GM18520 (cell line): Measurements from ENCODE around the gene DOC2B.
A peak's percentile ranks its signal among the peaks of the same experiment; 100 is the strongest.
"Not testable (repeated sequence)": the region's sequence is repeated elsewhere in the genome, so short reads cannot be mapped to it uniquely, and the experiment has no call there.

Experiments
- ATAC-seq: cut with Tn5 transposase; IDR thresholded peaks from one replicate; pipeline ENCODE4 v1.9.1; 2021; ENCODE audit not compliant: unreplicated experiment

The DOC2B gene

DNA sequence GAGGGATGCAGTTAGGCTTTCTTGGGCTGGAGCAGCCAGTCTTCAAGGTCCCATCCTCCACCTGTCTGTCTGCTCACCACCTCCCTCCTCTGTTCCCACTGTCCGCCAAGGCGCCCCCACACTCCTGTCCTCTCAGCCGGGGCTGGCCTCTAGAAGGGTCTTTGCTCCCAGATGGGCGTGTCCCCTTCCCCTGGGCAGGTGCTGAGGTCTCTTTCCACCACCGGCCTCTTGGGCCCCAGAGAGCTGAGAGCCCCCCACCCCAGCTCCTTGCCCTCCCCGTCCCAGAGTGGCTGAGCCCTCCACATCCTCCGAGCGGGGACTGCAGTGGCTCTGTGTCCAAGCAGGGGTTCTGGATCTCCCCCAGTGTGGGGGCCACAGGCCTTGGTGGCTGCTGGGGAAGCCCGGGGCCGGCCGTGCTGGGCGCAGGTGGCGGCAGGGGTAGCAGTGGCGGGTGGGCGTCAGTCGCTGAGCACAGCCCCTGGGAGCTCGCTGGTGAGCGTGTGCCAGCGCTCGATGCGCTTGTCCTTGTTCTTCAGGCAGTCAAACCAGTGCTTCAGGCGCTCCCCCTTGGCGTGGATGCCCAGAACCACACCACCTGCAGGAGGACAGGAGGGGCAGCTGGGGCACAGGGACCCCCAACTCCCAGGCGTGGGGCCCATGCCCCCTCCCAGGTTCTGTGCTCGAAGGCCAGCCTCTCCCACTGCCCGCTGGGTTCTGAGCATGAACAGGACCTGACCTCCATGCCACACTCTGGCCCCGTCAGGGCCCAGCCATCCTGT, 34.3 kb downstream of the DOC2B start:
- no peak for ATAC-seq

DNA sequence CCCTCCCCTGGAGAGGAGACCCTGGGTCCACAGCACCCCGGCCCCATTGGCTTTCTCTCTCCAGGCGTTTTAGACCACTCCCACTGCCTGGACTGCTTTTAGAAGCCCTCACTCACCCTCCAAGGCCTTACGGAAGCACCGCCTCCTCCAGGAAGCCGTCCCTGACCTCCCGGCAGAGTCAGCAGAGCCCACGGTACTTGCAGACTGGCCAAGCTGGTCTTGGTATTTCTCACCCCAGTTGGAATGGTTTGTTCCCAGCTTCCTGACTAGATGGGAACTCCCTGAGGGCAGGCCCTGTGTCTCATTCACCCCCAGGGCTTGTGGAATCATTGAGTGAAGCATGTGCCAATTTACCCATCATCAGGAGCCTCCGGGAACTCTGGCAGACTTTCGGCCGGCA, 34.9 kb downstream of the DOC2B start:
- no peak for ATAC-seq

DNA sequence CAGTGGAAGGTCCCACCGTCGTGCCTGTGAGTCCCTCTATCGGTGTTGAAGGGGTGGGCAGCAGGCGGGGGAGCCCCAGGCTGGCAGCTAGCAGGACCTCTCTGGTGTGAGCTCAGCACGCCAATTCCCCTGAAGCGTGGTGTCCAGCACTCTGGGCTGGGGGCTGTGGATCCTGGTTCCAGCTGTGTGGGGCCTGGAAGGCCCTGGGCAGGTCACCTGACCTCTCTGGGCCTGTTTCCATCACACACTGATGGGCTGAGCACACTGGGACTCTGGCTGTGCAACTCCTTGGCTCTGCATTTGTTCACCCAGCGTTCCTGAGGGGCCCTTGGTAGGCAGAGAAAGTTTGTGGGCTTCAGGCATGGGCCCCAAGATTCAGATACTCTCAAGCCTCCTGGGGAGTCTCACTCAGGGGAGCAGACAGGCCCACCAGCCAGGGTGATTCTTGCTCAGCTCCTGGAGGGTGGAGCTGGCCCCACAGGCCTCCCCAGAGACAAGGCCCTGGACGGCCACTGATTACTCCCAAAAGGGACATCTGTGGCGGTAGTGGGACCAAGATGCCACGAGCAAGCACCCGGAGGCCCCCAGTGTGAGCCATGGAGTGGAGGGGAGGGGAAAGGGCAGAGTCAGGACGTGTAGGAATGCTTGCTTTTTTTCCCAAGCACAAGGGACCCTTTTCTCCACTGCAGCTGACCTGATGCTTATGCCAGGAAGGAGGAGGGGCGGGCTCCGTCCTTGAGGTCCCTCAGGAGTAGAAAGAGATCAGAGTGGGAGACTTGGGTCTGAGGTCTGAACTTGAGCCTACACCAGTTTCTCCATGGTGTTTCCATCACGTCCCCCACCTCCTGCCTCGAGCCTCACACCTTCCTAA, 35.5 kb downstream of the DOC2B start:
- ATAC-seq = no peak

DNA sequence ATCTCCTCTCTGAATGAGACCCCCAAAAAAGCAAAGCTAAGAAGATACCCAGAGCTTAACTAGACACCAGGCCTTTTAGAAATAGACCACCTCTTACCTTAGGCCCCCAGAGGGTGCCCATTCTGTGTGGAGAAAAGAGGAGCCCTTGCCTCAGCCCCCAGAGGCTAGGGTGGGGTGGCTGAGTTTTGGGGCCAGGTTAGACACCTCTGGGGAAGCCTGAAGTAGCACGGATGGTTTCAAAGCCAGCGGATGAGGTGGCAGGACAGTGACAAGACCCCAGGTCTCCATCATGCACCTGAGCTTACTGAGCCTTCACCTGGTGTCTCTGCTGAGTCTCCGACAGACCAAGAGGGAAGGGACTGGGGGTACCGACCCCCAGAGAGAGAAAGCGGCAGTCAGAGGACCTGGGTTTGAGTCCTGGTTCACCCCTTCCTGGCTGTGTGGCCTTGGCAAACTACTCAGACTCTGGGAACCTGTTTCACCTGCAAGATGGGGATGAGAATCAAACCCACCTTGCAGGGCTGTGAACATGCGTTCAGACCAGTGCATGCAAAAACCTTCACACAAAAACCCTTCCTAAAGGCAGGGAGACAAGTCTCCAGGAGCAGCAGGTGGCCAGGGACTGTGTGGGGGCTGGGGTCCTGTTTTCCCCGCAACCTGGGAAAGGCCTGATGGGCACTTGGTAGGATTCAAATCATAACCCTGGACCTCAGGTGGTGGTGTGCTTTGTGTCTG, 36.3 kb downstream of the DOC2B start:
- ATAC-seq = no peak

DNA sequence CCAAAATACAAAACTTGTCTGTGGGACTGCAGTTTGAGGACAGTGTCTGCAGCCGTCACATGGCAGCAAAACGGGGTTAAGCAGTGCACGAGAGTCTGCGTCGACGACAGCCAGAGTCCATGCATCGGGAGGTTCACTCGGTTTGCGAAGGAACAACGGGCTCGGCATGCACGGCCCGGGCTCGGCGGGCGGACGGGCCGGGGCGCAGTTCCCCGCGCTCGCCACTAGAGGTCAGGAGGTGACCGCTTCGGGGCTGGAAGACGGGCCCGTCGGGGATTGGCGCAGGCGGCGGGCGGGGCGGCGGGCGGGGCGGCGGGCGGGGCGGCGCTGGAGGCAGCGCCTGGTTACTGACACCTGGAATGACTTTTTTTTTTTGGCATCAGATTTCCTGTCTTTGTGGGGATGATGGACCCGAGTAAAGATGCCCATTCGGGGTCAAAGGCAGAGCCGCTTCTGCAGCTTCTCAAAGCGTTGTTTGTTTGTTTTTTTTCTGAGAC, 37.6 kb downstream of the DOC2B start:
- no peak for ATAC-seq

DNA sequence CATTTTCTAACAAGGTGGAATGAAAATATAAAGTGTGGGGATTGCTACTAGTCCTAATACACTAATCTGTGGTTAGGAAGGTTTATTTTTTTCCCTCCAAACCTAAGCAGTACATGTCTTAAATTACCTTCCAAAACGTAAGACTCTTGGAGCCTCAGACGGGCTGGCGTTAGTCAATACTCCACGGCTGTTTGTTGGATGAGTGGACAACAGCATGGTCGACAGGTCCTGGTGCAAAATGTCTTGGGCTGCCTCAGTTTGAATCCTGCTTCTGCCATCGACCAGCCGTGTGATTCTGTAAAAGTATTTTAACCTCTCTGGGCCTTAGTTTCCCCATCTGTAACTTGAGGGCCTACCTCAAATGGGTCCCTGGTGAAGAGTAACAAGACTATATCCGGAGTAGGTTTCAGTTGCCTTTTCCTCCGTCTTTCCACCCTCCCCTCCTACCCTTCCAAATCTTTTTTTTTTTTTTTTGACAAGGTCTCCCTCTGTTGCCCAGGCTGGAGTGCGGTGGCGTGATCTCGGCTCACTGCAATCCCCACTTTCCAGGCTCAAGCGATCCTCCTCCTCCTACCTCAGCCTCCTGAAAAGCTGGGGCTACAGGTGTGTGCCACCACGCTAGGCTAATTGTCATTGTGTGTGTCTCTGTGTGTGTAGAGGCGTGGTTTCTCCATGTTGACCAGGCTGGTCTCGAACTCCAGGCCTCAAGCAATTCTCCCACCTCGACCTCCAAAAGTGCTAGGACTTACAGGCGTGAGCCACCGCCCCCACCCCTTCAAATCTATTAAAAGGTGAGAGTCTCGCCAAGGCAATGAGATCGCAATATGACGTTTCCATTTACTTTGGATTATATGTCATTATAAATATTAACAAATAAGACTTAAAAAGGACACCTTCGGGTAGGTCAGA, 38.3 kb downstream of the DOC2B start:
- no peak for ATAC-seq

DNA sequence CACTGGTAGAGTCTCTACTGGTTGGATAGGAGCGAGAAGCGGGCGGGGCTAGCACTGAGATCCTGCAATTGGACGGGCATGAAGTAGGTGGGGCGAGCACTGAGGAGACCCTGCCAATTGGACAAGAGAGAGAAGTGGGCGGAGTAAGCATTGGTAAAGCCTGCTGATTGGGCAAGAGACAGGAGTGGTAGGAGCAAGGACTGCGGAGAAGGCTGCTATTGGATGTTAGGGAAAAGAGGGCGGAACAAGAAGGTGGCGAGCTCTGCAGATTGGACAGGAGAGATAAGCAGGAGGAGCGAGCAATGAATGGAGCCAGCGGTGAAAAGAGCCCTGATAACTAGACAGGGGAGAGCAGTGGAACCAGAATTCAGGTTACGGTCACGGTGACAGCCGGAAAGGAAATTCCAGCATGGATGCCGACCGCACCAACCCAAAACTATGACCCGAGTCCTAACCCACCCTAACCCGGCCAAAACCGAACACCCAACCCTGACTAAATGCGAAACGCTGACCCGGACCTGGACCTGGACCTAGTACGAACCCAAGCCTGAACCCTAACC, 39.3 kb downstream of the DOC2B start:
- ATAC-seq = no peak

DNA sequence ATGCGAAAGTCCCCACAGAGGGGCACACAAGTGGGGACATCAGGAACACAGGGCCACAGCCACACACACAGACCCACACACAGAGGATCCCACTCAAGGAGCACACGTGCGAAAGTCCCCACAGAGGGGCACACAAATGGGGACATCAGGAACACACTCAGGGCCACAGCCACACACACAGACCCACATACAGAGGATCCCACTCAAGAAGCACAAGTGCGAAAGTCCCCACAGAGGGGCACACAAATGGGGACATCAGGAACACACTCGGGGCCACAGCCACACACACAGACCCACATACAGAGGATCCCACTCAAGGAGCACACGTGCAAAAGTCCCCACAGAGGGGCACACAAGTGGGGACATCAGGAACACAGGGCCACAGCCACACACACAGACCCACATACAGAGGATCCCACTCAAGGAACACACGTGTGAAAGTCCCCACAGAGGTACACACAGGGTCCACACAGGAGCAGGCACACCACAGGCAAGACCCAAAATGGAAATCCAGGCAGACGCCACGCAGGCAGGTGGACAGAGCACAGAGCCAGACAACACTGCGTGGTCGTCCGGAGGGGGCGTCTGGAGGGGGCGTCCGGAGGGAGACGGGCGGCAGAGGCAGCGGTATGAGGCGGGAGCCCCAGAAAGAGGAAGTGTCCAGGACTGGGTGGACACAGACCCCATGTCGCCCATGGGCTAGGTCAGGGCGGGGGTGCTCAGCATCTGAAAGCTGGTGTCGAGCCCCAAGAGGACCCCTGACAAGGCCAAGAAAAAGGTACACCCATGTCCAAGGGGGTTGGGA, 41.8 kb downstream of the DOC2B start:
- not testable (repeated sequence) for ATAC-seq

DNA sequence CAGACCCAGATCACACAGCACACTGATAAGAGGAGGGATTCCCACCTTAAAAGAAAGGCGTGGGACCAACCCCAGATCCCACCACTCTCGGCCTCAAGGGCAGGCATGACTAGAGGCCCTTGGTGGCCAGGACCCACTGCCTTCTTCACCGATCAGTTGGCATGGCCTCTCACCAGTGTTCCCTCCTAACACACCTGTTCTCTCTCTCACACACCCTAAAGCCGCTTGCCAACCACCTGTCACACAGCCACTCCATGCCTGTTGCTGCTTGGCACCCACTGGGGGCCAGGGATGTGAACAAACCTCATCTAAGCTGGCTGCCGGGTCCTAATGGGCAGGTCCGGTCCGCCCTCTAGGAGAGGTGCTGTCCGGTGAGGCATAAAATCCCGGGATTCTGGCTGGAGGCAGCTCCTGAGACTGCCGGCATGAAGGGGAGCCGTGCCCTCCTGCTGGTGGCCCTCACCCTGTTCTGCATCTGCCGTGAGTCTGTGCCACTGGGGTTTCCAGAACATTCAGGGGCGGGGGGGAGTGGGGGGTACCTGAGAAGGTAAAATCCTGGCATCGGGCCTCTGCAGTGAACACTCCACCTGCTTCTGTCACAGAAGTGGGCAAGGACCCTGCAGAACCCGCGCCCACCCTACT, 44.2 kb downstream of the DOC2B start, which contains the start of gene SCGB1C2:
Gene SCGB1C2, plus strand, starts transcription at position 404 of the 642 bp plus-strand sequence. Its CDS starts 22 bp downstream, at position 426.
- ATAC-seq = not testable (repeated sequence)

DNA sequence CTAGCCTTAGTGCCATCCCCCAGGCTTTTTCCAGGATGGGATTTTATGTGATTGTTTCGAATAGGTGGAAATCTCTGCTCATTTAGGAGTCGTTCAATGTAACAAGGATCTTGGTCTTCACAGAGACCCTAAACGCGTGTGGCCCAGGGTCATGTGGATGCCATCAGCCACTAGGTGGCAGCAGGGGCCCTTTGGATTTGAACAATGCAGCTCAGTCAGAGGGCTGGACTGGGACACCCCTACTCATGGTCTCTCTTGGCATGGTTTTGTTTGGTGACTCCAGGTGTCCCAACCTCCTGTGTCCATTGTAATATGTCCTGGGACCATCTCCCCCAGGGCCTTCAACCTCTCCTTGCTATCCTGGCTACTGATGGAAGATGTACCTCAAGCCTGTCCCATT, 44.9 kb downstream of the DOC2B start:
- not testable (repeated sequence) for ATAC-seq

DNA sequence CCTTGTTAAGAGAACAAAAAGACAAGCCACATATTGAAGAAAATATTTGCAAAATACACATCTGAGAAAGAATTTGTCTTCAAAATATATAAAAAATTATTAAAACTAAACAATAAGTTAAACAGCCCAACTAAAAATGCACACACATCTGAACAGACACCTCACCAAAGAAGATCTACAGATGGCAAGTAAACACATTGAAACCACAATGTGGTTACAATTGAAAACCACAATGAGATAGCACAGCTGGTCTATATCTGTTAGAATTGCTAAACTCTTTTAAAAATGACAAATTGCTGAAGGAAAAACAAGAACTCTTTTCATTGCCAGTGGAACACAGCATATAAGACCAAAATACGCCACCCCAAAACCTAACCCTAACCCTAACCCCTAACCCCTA, 45.6 kb downstream of the DOC2B start:
- not testable (repeated sequence) for ATAC-seq

DNA sequence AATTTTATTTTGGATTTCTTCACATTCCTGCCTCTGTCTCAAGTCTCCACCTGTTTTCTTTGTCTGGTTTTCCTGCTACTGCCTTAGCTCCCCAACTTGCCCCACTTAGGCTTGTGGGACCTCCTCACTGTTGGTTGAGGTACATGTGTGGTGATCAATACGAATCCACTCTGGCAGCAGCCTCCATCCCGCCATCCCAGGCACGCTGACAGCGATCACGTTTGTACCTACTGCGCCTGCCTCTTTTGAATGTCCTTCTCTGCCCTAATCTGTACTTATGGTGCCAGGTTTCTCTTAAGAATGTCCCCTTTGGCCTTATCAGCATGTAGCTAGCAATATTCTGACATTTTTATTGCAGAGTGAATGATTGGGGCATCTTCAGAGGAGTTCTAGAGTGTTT, 46.4 kb downstream of the DOC2B start:
- ATAC-seq = not testable (repeated sequence)

DNA sequence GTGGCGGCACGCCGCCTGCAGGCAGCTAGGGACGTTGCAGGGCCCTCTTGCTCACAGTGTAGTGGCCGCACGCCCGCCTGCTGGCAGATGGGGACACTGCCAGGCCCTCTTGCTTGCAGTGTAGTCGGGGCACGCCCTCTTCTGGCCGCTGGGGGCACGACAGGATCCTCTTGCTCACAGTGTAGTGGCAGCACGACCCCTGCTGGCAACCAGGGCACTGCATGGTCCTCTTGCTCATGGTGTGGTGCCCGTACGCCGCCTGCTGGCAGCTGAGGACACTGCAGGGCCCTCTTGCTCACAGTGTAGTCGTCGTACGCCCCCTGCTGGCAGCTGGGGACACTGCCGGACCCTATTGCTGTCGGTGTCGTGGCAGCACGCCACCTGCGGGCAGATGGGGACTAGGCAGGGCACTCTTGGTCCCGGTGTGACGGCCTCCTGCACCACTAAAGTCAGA, 47.1 kb downstream of the DOC2B start:
- ATAC-seq = peak; percentile 70

DNA sequence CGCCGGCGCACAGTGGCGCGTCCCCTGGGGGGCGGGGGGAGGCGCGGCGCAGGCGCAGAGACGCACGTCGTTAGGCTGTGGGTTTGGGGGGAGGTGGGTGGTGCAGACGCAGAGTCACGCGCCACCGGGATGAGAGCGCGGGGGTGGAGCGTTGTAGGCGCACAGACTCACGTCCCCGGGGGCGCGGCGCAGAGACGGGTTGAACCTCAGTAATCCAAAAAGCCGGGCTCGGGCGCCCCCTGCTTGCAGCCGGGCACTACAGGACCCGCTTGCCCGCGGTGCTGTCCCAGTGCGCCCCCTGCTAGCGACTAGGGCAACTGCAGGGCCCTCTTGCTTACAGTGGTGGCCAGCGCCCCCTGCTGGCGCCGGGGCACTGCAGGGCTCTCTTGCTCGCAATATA, 47.5 kb downstream of the DOC2B start:
- not testable (repeated sequence) for ATAC-seq

DNA sequence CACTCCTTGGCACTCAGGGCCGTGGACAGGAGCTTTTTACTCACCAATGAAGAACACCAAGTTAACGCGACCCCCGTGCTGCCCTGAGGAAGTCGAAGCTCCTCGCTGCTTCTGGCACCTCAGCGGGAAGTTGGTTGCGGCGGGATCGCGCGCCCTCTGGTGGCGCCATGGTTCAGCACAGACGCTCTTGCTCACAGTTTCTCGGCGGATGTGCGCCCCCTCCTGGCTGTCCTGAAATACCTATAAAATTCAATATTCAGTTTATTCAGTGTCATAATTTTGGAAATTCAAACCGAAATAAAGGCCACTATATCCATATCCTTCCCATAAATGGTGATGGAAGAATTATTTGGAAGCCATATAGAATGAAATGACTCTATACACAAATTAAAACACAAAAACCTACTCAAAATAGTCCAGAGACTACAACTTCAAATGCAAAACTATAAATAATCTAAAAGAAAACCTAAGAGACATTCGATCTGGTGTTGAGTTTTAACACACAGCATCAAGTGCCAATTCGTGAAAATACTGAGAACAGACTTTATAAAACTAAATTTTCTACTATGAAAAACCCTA, 63.0 kb downstream of the DOC2B start:
- not testable (repeated sequence) for ATAC-seq

DNA sequence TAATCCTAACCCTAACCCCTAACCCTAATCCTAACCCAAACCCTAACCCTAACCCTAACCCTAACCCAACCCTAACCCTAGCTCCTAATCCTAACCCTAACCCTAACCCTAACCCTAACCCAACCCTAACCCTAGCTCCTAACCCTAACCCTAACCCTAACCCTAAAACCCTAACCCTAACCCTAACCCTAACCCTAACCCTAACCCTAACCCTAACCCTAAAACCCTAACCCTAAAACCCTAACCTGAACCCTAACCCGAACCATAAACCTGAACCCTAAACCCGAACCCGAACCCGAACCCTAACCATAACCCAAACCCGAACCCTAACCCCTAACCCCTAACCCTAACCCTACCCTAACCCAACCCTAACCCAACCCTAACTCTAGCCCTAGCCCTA, 68.3 kb downstream of the DOC2B start:
- not testable (repeated sequence) for ATAC-seq
